ENCODE measurements around the gene TTLL10. TPM values are rescaled to one million over a fixed set of nuclear protein-coding genes. Genes with fewer than 3 reads are reported as not detected.

The TTLL10 gene
- total and polyA plus RNA-seq, 5 donors from 2014 or later, result not detected

- Mint-ChIP-seq H3K27me3 (no peaks in the 10 kb centered on the region), H3K36me3 (no peaks in the 10 kb centered on the region), H3K27ac (peak overlapping the region; percentile 14 to 86 (median 65)), H3K4me3 (peak overlapping the region; percentile 69 to 91 (median 78)), H3K4me1 (peaks cover 0 to 8% (median 1%) of the 10 kb centered on the region in 4 donors), H3K9me3 (peaks cover 0 to 1% (median 0%) of the 10 kb centered on the region in 7 donors)
- Histone ChIP-seq H3K27ac (ENCODE audit: insufficient read depth, low read length, poor library complexity, severe bottlenecking) (peak overlapping the region; percentile 84), H3K9me3 (ENCODE audit: control insufficient read depth in 2 of 2, low read length in 2 of 2) (no peaks in the 10 kb centered on the region), H3K4me1 (ENCODE audit: control insufficient read depth, insufficient read depth, low read length, poor library complexity, severe bottlenecking) (peaks cover 16% of the 10 kb centered on the region), H3K36me3 (ENCODE audit: control insufficient read depth, insufficient read depth, low read length) (no peaks in the 10 kb centered on the region), H3K4me3 (ENCODE audit: low read depth, low read length) (no peak overlapping the region), H3K27me3 (ENCODE audit: control insufficient read depth, insufficient read depth, low read length) (no peaks in the 10 kb centered on the region)
- ATAC-seq (ENCODE audit: low read depth in 2 of 2) (no peak), DNase-seq (no peak)
These were observed 26.5 kb downstream of the TTLL10 start for GRCh38 chr1:1199961-1200875.

DNA sequence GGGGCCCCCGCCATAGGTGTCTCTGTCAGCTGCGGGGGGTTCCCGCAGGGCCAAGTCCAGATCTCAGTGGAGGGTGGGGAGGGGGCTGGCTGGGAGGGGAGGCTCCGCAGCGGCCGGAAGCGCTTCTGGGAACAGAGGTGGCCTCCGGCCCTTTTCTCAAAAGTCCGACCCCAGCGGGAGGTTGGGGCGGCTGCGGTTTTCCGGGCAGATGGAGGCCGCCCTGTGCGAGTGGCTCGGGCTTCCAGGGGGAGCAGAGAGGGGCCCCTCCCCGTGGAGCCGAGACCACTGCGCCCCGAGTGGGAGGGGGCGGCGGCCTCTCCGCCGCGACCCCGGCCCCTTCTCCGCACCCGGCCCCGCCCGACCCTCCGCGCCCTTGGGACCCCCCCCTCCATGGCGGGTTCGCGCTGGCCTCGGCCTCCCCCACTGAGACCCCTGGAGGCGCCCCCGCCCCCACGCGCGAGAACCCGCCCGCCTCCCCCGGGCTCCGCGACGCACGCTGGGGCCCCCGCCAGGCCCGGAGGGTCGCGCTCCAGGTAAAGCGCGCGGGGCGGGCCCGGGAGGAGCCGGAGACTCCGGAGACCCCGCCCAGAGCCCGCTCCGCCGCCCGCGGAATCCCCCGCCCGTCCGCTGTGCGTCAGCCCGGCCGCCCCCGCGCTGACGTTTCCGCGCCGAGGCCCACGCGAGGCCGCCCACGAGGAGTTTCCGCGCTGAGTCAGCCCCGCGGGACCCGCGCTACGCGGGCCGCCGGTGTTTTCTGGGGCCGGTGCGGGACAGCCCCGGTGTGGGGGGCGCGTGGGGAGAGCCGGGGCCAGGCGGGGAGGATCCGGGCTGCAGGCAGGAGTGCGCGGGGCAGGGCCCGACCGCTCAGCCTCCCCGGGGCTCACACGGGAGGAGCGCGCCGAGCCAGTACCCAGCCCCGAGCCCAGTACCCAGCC is 27.5 kb downstream of the TTLL10 start:
- Mint-ChIP-seq H3K4me1 (peaks cover 0 to 11% (median 1%) of the 10 kb centered on the region in 4 donors), H3K4me3 (peak overlapping the region in 3 of 4 donors; percentile 32 to 65 (median 48)), H3K9me3 (no peaks in the 10 kb centered on the region), H3K27me3 (no peaks in the 10 kb centered on the region), H3K27ac (no peak overlapping the region), H3K36me3 (no peaks in the 10 kb centered on the region)
- Histone ChIP-seq H3K36me3 (ENCODE audit: control insufficient read depth, insufficient read depth, low read length) (no peaks in the 10 kb centered on the region), H3K27ac (ENCODE audit: insufficient read depth, low read length, poor library complexity, severe bottlenecking) (peak overlapping the region; percentile 84), H3K4me3 (ENCODE audit: low read depth, low read length) (no peak overlapping the region), H3K27me3 (ENCODE audit: control insufficient read depth, insufficient read depth, low read length) (no peaks in the 10 kb centered on the region), H3K4me1 (ENCODE audit: control insufficient read depth, insufficient read depth, low read length, poor library complexity, severe bottlenecking) (peaks cover 25% of the 10 kb centered on the region), H3K9me3 (ENCODE audit: control insufficient read depth in 2 of 2, low read length in 2 of 2) (no peaks in the 10 kb centered on the region)
- ATAC-seq (ENCODE audit: low read depth in 2 of 2), result peak; percentile 75 to 78
- DNase-seq, result peak; percentile 77 to 87 (median 87)

- Mint-ChIP-seq H3K27me3 (peaks cover 1% of the 10 kb centered on the region), H3K9me3 (no peaks in the 10 kb centered on the region), H3K36me3 (no peaks in the 10 kb centered on the region), H3K4me1 (peaks cover 0 to 18% (median 4%) of the 10 kb centered on the region in 4 donors), H3K27ac (no peak overlapping the region), H3K4me3 (peak overlapping the region in 2 of 4 donors; percentile 35 to 38)
- Histone ChIP-seq H3K36me3 (ENCODE audit: control insufficient read depth, insufficient read depth, low read length) (no peaks in the 10 kb centered on the region), H3K27me3 (ENCODE audit: control insufficient read depth, insufficient read depth, low read length) (no peaks in the 10 kb centered on the region), H3K9me3 (ENCODE audit: control insufficient read depth in 2 of 2, low read length in 2 of 2) (no peaks in the 10 kb centered on the region), H3K4me1 (ENCODE audit: control insufficient read depth, insufficient read depth, low read length, poor library complexity, severe bottlenecking) (peaks cover 43% of the 10 kb centered on the region), H3K27ac (ENCODE audit: insufficient read depth, low read length, poor library complexity, severe bottlenecking) (peak overlapping the region; percentile 33), H3K4me3 (ENCODE audit: low read depth, low read length) (no peak overlapping the region)
- DNase-seq (peak in 1 of 3 donors; percentile 6), ATAC-seq (ENCODE audit: low read depth in 2 of 2) (no peak)
These were observed 29.3 kb downstream of the TTLL10 start for GRCh38 chr1:1202831-1203560.

DNA sequence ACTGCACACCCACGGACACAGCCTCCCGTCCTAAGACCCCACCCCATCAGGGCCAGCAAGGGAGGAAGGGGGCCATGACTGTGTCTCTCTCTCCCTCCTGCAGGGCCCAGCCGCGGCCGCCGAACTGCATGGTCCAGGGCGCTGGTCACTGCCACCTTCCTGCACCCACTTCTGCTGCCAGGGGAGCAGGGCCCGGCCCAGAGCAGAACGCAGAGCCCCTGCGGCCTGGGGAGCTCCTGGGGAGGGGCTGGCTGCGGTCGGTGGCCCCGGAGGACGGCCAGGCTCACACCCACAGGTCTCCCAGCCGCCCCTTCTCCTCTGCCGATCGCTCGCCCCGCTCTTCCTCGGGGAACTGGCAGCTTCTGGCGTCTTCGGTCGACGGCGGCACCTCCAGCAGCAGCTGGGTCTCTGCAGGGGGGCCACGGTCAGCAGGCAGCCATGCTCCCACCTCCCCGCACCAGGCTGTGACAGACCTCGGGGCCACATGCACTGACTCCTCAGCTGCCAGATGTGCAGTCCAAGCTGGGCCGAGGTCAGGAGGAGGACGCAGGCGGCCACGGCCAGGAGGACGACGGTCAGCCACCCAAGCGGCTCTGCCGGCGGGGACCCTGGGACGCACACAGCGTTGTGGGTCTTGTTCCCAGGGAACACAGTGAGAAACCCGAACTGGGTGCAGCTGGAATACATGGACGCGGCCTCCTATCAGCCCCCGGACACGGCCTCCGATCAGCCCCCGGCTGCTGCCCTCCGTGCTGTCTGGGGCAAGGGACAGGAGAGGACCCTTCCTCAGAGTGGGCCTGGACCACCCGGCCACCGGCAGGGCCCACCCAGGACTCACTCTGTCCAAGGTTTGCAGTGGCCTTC is 30.1 kb downstream of the TTLL10 start:
- Mint-ChIP-seq H3K4me3 (peak overlapping the region in 1 of 4 donors; percentile 81), H3K4me1 (peaks cover 0 to 25% (median 9%) of the 10 kb centered on the region in 4 donors), H3K27ac (no peak overlapping the region), H3K36me3 (no peaks in the 10 kb centered on the region), H3K9me3 (no peaks in the 10 kb centered on the region), H3K27me3 (peaks cover 7% of the 10 kb centered on the region)
- no peaks in the 10 kb centered on the region for H3K36me3 ChIP-seq (ENCODE audit: control insufficient read depth, insufficient read depth, low read length)
- no peaks in the 10 kb centered on the region for H3K9me3 ChIP-seq (ENCODE audit: control insufficient read depth in 2 of 2, low read length in 2 of 2)
- H3K27ac ChIP-seq (ENCODE audit: insufficient read depth, low read length, poor library complexity, severe bottlenecking), result peak overlapping the region; percentile 88
- DNase-seq (peak in 1 of 3 donors; percentile 1), ATAC-seq (ENCODE audit: low read depth in 2 of 2) (no peak)
- H3K4me3 ChIP-seq (ENCODE audit: low read depth, low read length), result no peak overlapping the region
- H3K27me3 ChIP-seq (ENCODE audit: control insufficient read depth, insufficient read depth, low read length), result no peaks in the 10 kb centered on the region
- peaks cover 51% of the 10 kb centered on the region for H3K4me1 ChIP-seq (ENCODE audit: control insufficient read depth, insufficient read depth, low read length, poor library complexity, severe bottlenecking)

- DNase-seq, result peak in 1 of 3 donors; percentile 1
- peaks cover 7% of the 10 kb centered on the region for H3K27me3 Mint-ChIP-seq
- Histone ChIP-seq H3K27ac (ENCODE audit: insufficient read depth, low read length, poor library complexity, severe bottlenecking) (peak overlapping the region; percentile 88), H3K9me3 (ENCODE audit: control insufficient read depth in 2 of 2, low read length in 2 of 2) (no peaks in the 10 kb centered on the region), H3K4me1 (ENCODE audit: control insufficient read depth, insufficient read depth, low read length, poor library complexity, severe bottlenecking) (peaks cover 58% of the 10 kb centered on the region), H3K36me3 (ENCODE audit: control insufficient read depth, insufficient read depth, low read length) (no peaks in the 10 kb centered on the region), H3K27me3 (ENCODE audit: control insufficient read depth, insufficient read depth, low read length) (no peaks in the 10 kb centered on the region), H3K4me3 (ENCODE audit: low read depth, low read length) (no peak overlapping the region)
- H3K9me3 Mint-ChIP-seq, result no peaks in the 10 kb centered on the region
- H3K27ac Mint-ChIP-seq, result peak overlapping the region in 1 of 3 donors; percentile 43
- peak overlapping the region in 3 of 4 donors; percentile 31 to 81 (median 63) for H3K4me3 Mint-ChIP-seq
- no peaks in the 10 kb centered on the region for H3K36me3 Mint-ChIP-seq
- H3K4me1 Mint-ChIP-seq, result peaks cover 0 to 29% (median 11%) of the 10 kb centered on the region in 4 donors
- ATAC-seq (ENCODE audit: low read depth in 2 of 2), result no peak
These were observed 30.8 kb downstream of the TTLL10 start for GRCh38 chr1:1204425-1204920.

GRCh38 chr1:1204998-1205768 is 31.5 kb downstream of the TTLL10 start:
- H3K9me3 ChIP-seq (ENCODE audit: control insufficient read depth in 2 of 2, low read length in 2 of 2), result no peaks in the 10 kb centered on the region
- H3K27ac ChIP-seq (ENCODE audit: insufficient read depth, low read length, poor library complexity, severe bottlenecking), result peak overlapping the region; percentile 88
- peaks cover 59% of the 10 kb centered on the region for H3K4me1 ChIP-seq (ENCODE audit: control insufficient read depth, insufficient read depth, low read length, poor library complexity, severe bottlenecking)
- no peaks in the 10 kb centered on the region for H3K27me3 ChIP-seq (ENCODE audit: control insufficient read depth, insufficient read depth, low read length)
- Mint-ChIP-seq H3K4me3 (peak overlapping the region; percentile 63 to 78 (median 73)), H3K9me3 (no peaks in the 10 kb centered on the region), H3K36me3 (no peaks in the 10 kb centered on the region), H3K27me3 (peaks cover 7% of the 10 kb centered on the region), H3K4me1 (peaks cover 0 to 28% (median 13%) of the 10 kb centered on the region in 4 donors), H3K27ac (no peak overlapping the region)
- H3K4me3 ChIP-seq (ENCODE audit: low read depth, low read length), result no peak overlapping the region
- ATAC-seq (ENCODE audit: low read depth in 2 of 2) (no peak), DNase-seq (peak in 1 of 3 donors; percentile 1)
- no peaks in the 10 kb centered on the region for H3K36me3 ChIP-seq (ENCODE audit: control insufficient read depth, insufficient read depth, low read length)
